ENCODE results near the gene PIP5K1B.
A peak's percentile ranks its signal among the peaks of the same experiment; 100 is the strongest.
"Not testable (repeated sequence)": the region's sequence is repeated elsewhere in the genome, so short reads cannot be mapped to it uniquely, and the experiment has no call there.

PIP5K1B gene

DNA sequence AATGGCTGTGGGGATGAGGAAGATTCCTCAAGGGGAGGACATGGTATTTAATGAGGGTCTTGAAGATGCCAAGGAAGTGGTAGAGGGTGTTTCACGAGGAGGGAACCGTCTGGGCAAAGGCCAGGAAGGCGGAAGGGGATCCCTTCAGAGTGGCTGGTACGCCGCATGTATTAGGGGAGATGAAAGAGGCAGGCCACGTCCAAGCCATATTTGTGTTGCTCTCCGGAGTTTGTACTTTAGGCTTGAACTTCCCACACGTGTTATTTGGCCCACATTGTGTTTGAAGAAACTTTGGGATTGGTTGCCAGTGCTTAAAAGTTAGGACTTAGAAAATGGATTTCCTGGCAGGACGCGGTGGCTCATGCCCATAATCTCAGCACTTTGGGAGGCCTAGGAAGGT, 331.8 kb downstream of the PIP5K1B start:
- no peak for DNase-seq

GRCh38 chr9:69040646-69041045, 335.6 kb downstream of the PIP5K1B start:
- no peak for DNase-seq

- no peak for DNase-seq
These were observed 339.5 kb downstream of the PIP5K1B start for GRCh38 chr9:69044240-69045219.

- DNase-seq: no peak
These were observed 340.8 kb downstream of the PIP5K1B start for GRCh38 chr9:69045821-69046220.

DNA sequence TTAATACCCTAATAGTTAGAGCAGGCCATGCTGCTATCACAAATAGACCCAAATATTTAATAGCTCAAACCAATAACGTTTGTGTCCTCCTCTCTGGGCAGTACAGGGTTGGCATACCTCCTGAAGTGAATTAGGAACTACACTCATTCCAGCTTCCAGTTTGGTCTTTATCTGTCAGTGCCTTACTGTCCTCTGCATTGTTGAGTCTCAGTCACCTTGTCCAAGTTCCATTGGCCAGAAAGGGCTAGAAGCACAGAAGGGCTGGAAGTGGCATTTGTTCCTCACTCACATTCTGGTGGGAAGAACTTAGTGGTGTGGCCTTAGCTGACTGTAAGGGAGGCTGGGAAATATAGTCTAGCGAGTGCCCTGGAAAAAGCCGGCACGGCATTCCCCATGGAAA, 341.7 kb downstream of the PIP5K1B start:
- no peak for DNase-seq

GRCh38 chr9:69047371-69047770, 342.3 kb downstream of the PIP5K1B start:
- no peak for DNase-seq

- no peak for DNase-seq
These were observed 344.1 kb downstream of the PIP5K1B start for GRCh38 chr9:69049094-69049493.

DNA sequence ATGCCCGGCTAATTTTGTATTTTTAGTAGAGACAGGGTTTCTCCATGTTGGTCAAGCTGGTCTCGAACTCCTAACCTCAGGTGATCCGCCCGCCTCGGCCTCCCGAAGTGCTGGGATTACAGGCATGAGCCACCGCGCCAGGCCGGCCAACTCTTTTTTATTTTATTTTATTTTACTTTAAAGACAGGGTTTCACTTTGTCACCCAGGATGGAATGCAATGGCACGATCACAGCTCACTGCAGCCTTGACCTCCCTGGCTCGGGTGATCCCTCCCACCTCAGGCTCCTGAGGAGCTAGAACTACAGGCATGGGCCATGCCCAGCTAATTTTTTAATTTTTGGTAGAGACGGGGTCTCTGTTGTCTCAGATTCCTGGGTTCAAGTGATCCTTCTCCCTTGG, 345.9 kb downstream of the PIP5K1B start:
- not testable (repeated sequence) for DNase-seq

- peak; percentile 8 for DNase-seq
These were observed 349.9 kb downstream of the PIP5K1B start for GRCh38 chr9:69054989-69055388.

GRCh38 chr9:69056191-69056815, 351.3 kb downstream of the PIP5K1B start:
- DNase-seq: no peak

- DNase-seq: no peak
These were observed 353.1 kb downstream of the PIP5K1B start for GRCh38 chr9:69058101-69058500.

Measured in DMS79 (cell line).